ENCODE measurements around the gene ZIC5.

DNA sequence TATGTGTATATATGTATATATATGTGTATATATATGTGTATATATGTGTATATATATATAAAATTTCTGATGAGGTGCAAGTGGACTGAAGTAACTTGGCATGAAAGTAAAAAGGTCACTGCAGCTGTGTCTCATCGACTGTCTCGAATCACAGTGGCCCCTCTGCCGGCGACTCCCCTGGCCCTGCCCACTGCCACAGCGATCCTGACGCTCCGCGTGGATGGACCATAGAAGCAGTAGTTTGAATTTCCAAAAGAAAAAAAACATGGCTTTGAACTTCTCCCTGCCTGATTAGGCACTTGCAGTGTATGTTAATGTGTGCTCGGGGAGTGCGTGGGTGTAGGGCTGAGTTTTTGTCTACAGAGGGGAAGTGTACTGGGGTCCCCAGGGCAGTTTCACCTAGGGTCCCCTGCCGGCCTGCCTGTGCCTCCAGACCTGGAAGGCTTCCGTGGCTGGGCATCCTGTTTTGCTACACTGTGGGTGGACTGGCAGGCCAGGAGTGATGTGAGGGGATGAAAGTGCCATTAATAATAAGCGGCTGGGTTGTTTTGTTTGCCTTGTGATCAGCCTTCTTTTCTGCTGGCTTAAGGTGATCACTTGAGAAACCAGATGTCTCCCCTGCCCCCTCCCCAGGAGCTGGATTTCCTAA, 10.8 kb downstream of the ZIC5 start:
- TF ChIP-seq EP300 (IDR thresholded peaks at IDR 0.05) (no peak), POLR2A (IDR thresholded peaks at IDR 0.05) (no peak)
- TF ChIP-seq, protein P1, sequence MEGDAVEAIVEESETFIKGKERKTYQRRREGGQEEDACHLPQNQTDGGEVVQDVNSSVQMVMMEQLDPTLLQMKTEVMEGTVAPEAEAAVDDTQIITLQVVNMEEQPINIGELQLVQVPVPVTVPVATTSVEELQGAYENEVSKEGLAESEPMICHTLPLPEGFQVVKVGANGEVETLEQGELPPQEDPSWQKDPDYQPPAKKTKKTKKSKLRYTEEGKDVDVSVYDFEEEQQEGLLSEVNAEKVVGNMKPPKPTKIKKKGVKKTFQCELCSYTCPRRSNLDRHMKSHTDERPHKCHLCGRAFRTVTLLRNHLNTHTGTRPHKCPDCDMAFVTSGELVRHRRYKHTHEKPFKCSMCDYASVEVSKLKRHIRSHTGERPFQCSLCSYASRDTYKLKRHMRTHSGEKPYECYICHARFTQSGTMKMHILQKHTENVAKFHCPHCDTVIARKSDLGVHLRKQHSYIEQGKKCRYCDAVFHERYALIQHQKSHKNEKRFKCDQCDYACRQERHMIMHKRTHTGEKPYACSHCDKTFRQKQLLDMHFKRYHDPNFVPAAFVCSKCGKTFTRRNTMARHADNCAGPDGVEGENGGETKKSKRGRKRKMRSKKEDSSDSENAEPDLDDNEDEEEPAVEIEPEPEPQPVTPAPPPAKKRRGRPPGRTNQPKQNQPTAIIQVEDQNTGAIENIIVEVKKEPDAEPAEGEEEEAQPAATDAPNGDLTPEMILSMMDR (IDR thresholded peaks at IDR 0.05): no peak
